Duodenal mucosa (tissue), 2 donors: Measurements from ENCODE around the gene PRKCZ.
"Not testable (repeated sequence)": the region's sequence is repeated elsewhere in the genome, so short reads cannot be mapped to it uniquely, and the experiment has no call there.

ENCODE experiments used
- H3K27ac ChIP-seq: one replicate; pipeline ENCODE4 v1.7.0; 2013; ENCODE audit warnings: low read depth, low read length
- H3K27me3 ChIP-seq, 2 donors: one replicate each; pipeline ENCODE4 v1.7.0; 2013; ENCODE audit warnings: low read length in 2 of 2, control low read depth in 1 of 2; ENCODE audit not compliant: insufficient read depth in 2 of 2, control insufficient read depth in 1 of 2
- H3K36me3 ChIP-seq, 2 donors: one replicate each; pipeline ENCODE4 v1.7.0; 2013; ENCODE audit warnings: low read length in 2 of 2, control low read depth in 1 of 2; ENCODE audit not compliant: insufficient read depth in 2 of 2, control insufficient read depth in 1 of 2
- H3K4me1 ChIP-seq, 2 donors: one replicate each; pipeline ENCODE4 v1.7.0; 2013; ENCODE audit warnings: low read length in 2 of 2, control low read depth in 1 of 2; ENCODE audit not compliant: insufficient read depth in 2 of 2, control insufficient read depth in 1 of 2
- H3K4me3 ChIP-seq, 2 donors: one replicate each; pipeline ENCODE4 v1.7.0; 2013; ENCODE audit warnings: low read length in 2 of 2, low read depth in 1 of 2
- H3K9ac ChIP-seq, 2 donors: one replicate each; pipeline ENCODE4 v1.7.0; 2013; ENCODE audit warnings: low read length in 2 of 2, low read depth in 1 of 2
- H3K9me3 ChIP-seq, 2 donors: one replicate each; pipeline ENCODE4 v1.7.0; 2013; ENCODE audit warnings: low read length in 2 of 2, control low read depth in 1 of 2; ENCODE audit not compliant: control insufficient read depth in 1 of 2

Gene PRKCZ

GRCh38 chr1:2143814-2144500 lies 93.7 kb downstream of the PRKCZ start:
- Histone ChIP-seq H3K36me3 (peaks cover 13 to 46% of the 10 kb centered on the region in 2 donors), H3K27me3 (no peaks in the 10 kb centered on the region), H3K4me3 (no peak overlapping the region), H3K9me3 (no peaks in the 10 kb centered on the region), H3K9ac (no peak overlapping the region), H3K27ac (no peak overlapping the region), H3K4me1 (peaks cover 2 to 9% of the 10 kb centered on the region in 2 donors)

GRCh38 chr1:2144501-2145090 lies 94.4 kb downstream of the PRKCZ start:
- H3K27me3 ChIP-seq: no peaks in the 10 kb centered on the region
- H3K36me3 ChIP-seq: peaks cover 18 to 52% of the 10 kb centered on the region in 2 donors
- no peak overlapping the region for H3K27ac ChIP-seq
- peaks cover 0 to 6% of the 10 kb centered on the region in 2 donors for H3K4me1 ChIP-seq
- H3K9me3 ChIP-seq: no peaks in the 10 kb centered on the region
- no peak overlapping the region for H3K9ac ChIP-seq
- H3K4me3 ChIP-seq: no peak overlapping the region

- Histone ChIP-seq H3K27me3 (no peaks in the 10 kb centered on the region), H3K4me3 (no peak overlapping the region), H3K9ac (no peak overlapping the region), H3K4me1 (no peaks in the 10 kb centered on the region), H3K36me3 (peaks cover 21 to 62% of the 10 kb centered on the region in 2 donors), H3K9me3 (no peaks in the 10 kb centered on the region), H3K27ac (no peak overlapping the region)
Measured at GRCh38 chr1:2145946-2146835, 96.0 kb downstream of the PRKCZ start.

- Histone ChIP-seq H3K36me3 (peaks cover 23 to 70% of the 10 kb centered on the region in 2 donors), H3K9me3 (no peaks in the 10 kb centered on the region), H3K27me3 (no peaks in the 10 kb centered on the region), H3K4me1 (no peaks in the 10 kb centered on the region), H3K27ac (no peak overlapping the region), H3K9ac (no peak overlapping the region), H3K4me3 (no peak overlapping the region)
Measured at GRCh38 chr1:2146836-2147517, 96.8 kb downstream of the PRKCZ start.

- H3K9ac ChIP-seq, H3K27me3 ChIP-seq, H3K4me3 ChIP-seq, H3K9me3 ChIP-seq, H3K27ac ChIP-seq, H3K4me1 ChIP-seq: not testable (repeated sequence)
- H3K36me3 ChIP-seq: peaks cover 23 to 71% of the 10 kb centered on the region in 2 donors
Measured at GRCh38 chr1:2147869-2148268, 97.7 kb downstream of the PRKCZ start.

GRCh38 chr1:2148691-2149090 lies 98.5 kb downstream of the PRKCZ start:
- Histone ChIP-seq H3K4me1 (no peaks in the 10 kb centered on the region), H3K9me3 (no peaks in the 10 kb centered on the region), H3K27me3 (no peaks in the 10 kb centered on the region), H3K36me3 (peaks cover 23 to 74% of the 10 kb centered on the region in 2 donors), H3K4me3 (no peak overlapping the region), H3K27ac (peak overlapping the region; percentile 17), H3K9ac (no peak overlapping the region)

GRCh38 chr1:2150801-2151200 lies 100.6 kb downstream of the PRKCZ start:
- Histone ChIP-seq H3K9me3 (no peaks in the 10 kb centered on the region), H3K9ac (no peak overlapping the region), H3K36me3 (peaks cover 23 to 81% of the 10 kb centered on the region in 2 donors), H3K4me3 (no peak overlapping the region), H3K27ac (no peak overlapping the region), H3K27me3 (no peaks in the 10 kb centered on the region), H3K4me1 (no peaks in the 10 kb centered on the region)

- H3K4me3 ChIP-seq: no peak overlapping the region
- H3K4me1 ChIP-seq: no peaks in the 10 kb centered on the region
- no peaks in the 10 kb centered on the region for H3K27me3 ChIP-seq
- H3K36me3 ChIP-seq: peaks cover 19 to 81% of the 10 kb centered on the region in 2 donors
- H3K9ac ChIP-seq: no peak overlapping the region
- H3K9me3 ChIP-seq: no peaks in the 10 kb centered on the region
- no peak overlapping the region for H3K27ac ChIP-seq
Measured at GRCh38 chr1:2151252-2151651, 101.0 kb downstream of the PRKCZ start.

GRCh38 chr1:2151911-2152310 lies 101.7 kb downstream of the PRKCZ start:
- no peak overlapping the region for H3K4me3 ChIP-seq
- no peaks in the 10 kb centered on the region for H3K27me3 ChIP-seq
- no peak overlapping the region for H3K27ac ChIP-seq
- H3K9me3 ChIP-seq: no peaks in the 10 kb centered on the region
- peaks cover 13 to 80% of the 10 kb centered on the region in 2 donors for H3K36me3 ChIP-seq
- no peak overlapping the region for H3K9ac ChIP-seq
- H3K4me1 ChIP-seq: no peaks in the 10 kb centered on the region
